GM23338 (cell line): ENCODE measurements around the gene UBAC2. TPM values are rescaled to one million over a fixed set of nuclear protein-coding genes. Genes with fewer than 3 reads are reported as not detected.

ENCODE experiments used
- ATAC-seq: fragments of 200-7000 bp; cut with Tn5 transposase; 3 replicates; pipeline ENCODE4 v1.9.1; 2020
- DNase-seq: peaks from one replicate; pipeline ENCODE4 v3.0.0-alpha.2; 2015; ENCODE audit warnings: low spot score
- H2AFZ ChIP-seq: fragments of 200-600 bp; sonication (generic); 2 replicates; pipeline ENCODE4 v1.8.0; 2016; ENCODE audit warnings: antibody characterized with exemption, mild to moderate bottlenecking, moderate library complexity
- H3F3A ChIP-seq: fragments of 200-600 bp; sonication (generic); replicated peaks from 2 replicates; pipeline ENCODE4 v1.8.0; 2017; ENCODE audit warnings: antibody characterized with exemption, mixed run types, low read depth
- H3K27ac ChIP-seq: fragments of 200-600 bp; sonication (generic); 2 replicates; pipeline ENCODE4 v1.6.1; 2016; ENCODE audit warnings: low read depth
- H3K27me3 ChIP-seq: fragments of 200-600 bp; sonication (generic); 2 replicates; pipeline ENCODE4 v1.8.0; 2016; ENCODE audit warnings: mild to moderate bottlenecking, mixed run types, moderate library complexity; ENCODE audit not compliant: insufficient read depth
- H3K36me3 ChIP-seq: fragments of 200-600 bp; sonication (generic); 2 replicates; pipeline ENCODE4 v1.8.0; 2016; ENCODE audit warnings: mild to moderate bottlenecking; ENCODE audit not compliant: insufficient read depth
- H3K4me1 ChIP-seq: fragments of 200-600 bp; sonication (generic); 2 replicates; pipeline ENCODE4 v1.8.0; 2016; ENCODE audit warnings: mild to moderate bottlenecking, moderate library complexity; ENCODE audit not compliant: insufficient read depth
- H3K4me2 ChIP-seq: fragments of 200-600 bp; sonication (generic); 2 replicates; pipeline ENCODE4 v1.7.1; 2017; ENCODE audit warnings: mixed run types
- H3K4me3 ChIP-seq: fragments of 200-600 bp; sonication (generic); 2 replicates; pipeline ENCODE4 v1.6.1; 2016; ENCODE audit warnings: mixed run types
- H3K79me2 ChIP-seq: fragments of 200-600 bp; sonication (generic); replicated peaks from 2 replicates; pipeline ENCODE4 v1.8.0; 2017; ENCODE audit warnings: mild to moderate bottlenecking; ENCODE audit not compliant: insufficient read depth
- H3K9me2 ChIP-seq: fragments of 200-600 bp; sonication (generic); 2 replicates; pipeline ENCODE4 v1.8.0; 2017; ENCODE audit not compliant: insufficient read depth
- H4K20me1 ChIP-seq: fragments of 200-600 bp; sonication (generic); replicated peaks from 2 replicates; pipeline ENCODE4 v1.8.0; 2017; ENCODE audit warnings: mild to moderate bottlenecking; ENCODE audit not compliant: insufficient read depth
- H3K27ac Mint-ChIP-seq: 2 replicates; pipeline ENCODE4 v1.8.0; 2020; ENCODE audit warnings: inconsistent platforms, mild to moderate bottlenecking, moderate library complexity, mixed read lengths
- H3K27me3 Mint-ChIP-seq: 3 replicates; pipeline ENCODE4 v1.8.0; 2022; ENCODE audit warnings: low read depth, mild to moderate bottlenecking, moderate library complexity, mixed read lengths, inconsistent platforms; ENCODE audit not compliant: insufficient read depth, poor library complexity
- H3K36me3 Mint-ChIP-seq: 3 replicates; pipeline ENCODE4 v1.8.0; 2021; ENCODE audit warnings: low read depth, mild to moderate bottlenecking, inconsistent platforms, moderate library complexity, mixed read lengths
- H3K4me1 Mint-ChIP-seq: 3 replicates; pipeline ENCODE4 v1.8.0; 2020; ENCODE audit warnings: mild to moderate bottlenecking, inconsistent platforms, mixed read lengths
- H3K4me3 Mint-ChIP-seq: 3 replicates; pipeline ENCODE4 v1.8.0; 2021; ENCODE audit warnings: moderate library complexity, mild to moderate bottlenecking, inconsistent platforms, mixed read lengths
- H3K9me3 Mint-ChIP-seq: 3 replicates; pipeline ENCODE4 v1.8.0; 2020; ENCODE audit warnings: moderate library complexity, mild to moderate bottlenecking, inconsistent platforms, mixed read lengths
- EZH2phosphoT487 ChIP-seq: fragments of 200-600 bp; sonication (generic); IDR thresholded peaks from one replicate; pipeline ENCODE4 v1.8.1; 2018; ENCODE audit warnings: antibody characterized with exemption; ENCODE audit not compliant: unreplicated experiment
- JUNB ChIP-seq: IDR thresholded peaks from one replicate; pipeline ENCODE4 v1.6.1; 2016; ENCODE audit warnings: antibody characterized with exemption; ENCODE audit not compliant: unreplicated experiment
- NANOG ChIP-seq: IDR thresholded peaks from 2 replicates; pipeline ENCODE4 v1.6.1; 2016; ENCODE audit warnings: antibody characterized with exemption, borderline replicate concordance
- POLR2AphosphoS5 ChIP-seq: IDR thresholded peaks from 2 replicates; pipeline ENCODE4 v1.6.1; 2016; ENCODE audit warnings: antibody characterized with exemption, low read depth
- ZNF114 ChIP-seq: fragments of 250-450 bp; sonication (Bioruptor Pico); IDR thresholded peaks from 2 replicates; pipeline ENCODE4 v1.5.0; 2020; ENCODE audit warnings: mild to moderate bottlenecking, moderate library complexity
- ZNF331 ChIP-seq: fragments of 250-450 bp; sonication (Bioruptor Pico); IDR thresholded peaks from 2 replicates; pipeline ENCODE4 v1.5.0; 2020; ENCODE audit warnings: low read depth, mild to moderate bottlenecking, moderate library complexity
- polyA plus RNA-seq: library from polyadenylated mRNA; unstranded; fragments of >200 nt; fragmentation: Nextera tagmentation; extraction: Ambion mirVana; gene quantifications from 2 replicates; pipeline ENCODE4 v1.2.1, GENCODE V29; 2016
- total RNA-seq: library from RNA; depleted of rRNA; stranded (reverse); fragments of >200 nt; shearing (Covaris generic); gene quantifications from 2 replicates; pipeline ENCODE4 v1.2.3, GENCODE V29; 2014
- TF ChIP-seq, protein P1 (sequence below): fragments of 250-450 bp; sonication (Bioruptor Pico); IDR thresholded peaks from 2 replicates; pipeline ENCODE4 v1.5.0; 2020; ENCODE audit warnings: mild to moderate bottlenecking, moderate library complexity
- TF ChIP-seq, protein P2 (sequence below): IDR thresholded peaks from one replicate; pipeline ENCODE4 v1.6.1; 2018; ENCODE audit warnings: antibody characterized with exemption; ENCODE audit not compliant: unreplicated experiment

Gene UBAC2
- total and polyA plus RNA-seq, 2 experiments from 2014 or later: 37.9 to 76.9 TPM

GRCh38 chr13:99316657-99317256 is 116.1 kb downstream of the UBAC2 start:
- peaks cover 2% of the 10 kb centered on the region for H3K27me3 Mint-ChIP-seq
- peaks cover 12% of the 10 kb centered on the region; the same call in 2 of the 3 replicates for H3K36me3 Mint-ChIP-seq

More at GRCh38 chr13:99316657-99317256, 116.1 kb downstream of the UBAC2 start:
- H3K4me3 ChIP-seq: no peak overlapping the region
- TF ChIP-seq NANOG (no peak), EZH2phosphoT487 (no peak), ZNF114 (CRISPR knock-in tag) (no peak), ZNF331 (no peak), JUNB (no peak), POLR2AphosphoS5 (no peak)
- TF ChIP-seq, protein P1, sequence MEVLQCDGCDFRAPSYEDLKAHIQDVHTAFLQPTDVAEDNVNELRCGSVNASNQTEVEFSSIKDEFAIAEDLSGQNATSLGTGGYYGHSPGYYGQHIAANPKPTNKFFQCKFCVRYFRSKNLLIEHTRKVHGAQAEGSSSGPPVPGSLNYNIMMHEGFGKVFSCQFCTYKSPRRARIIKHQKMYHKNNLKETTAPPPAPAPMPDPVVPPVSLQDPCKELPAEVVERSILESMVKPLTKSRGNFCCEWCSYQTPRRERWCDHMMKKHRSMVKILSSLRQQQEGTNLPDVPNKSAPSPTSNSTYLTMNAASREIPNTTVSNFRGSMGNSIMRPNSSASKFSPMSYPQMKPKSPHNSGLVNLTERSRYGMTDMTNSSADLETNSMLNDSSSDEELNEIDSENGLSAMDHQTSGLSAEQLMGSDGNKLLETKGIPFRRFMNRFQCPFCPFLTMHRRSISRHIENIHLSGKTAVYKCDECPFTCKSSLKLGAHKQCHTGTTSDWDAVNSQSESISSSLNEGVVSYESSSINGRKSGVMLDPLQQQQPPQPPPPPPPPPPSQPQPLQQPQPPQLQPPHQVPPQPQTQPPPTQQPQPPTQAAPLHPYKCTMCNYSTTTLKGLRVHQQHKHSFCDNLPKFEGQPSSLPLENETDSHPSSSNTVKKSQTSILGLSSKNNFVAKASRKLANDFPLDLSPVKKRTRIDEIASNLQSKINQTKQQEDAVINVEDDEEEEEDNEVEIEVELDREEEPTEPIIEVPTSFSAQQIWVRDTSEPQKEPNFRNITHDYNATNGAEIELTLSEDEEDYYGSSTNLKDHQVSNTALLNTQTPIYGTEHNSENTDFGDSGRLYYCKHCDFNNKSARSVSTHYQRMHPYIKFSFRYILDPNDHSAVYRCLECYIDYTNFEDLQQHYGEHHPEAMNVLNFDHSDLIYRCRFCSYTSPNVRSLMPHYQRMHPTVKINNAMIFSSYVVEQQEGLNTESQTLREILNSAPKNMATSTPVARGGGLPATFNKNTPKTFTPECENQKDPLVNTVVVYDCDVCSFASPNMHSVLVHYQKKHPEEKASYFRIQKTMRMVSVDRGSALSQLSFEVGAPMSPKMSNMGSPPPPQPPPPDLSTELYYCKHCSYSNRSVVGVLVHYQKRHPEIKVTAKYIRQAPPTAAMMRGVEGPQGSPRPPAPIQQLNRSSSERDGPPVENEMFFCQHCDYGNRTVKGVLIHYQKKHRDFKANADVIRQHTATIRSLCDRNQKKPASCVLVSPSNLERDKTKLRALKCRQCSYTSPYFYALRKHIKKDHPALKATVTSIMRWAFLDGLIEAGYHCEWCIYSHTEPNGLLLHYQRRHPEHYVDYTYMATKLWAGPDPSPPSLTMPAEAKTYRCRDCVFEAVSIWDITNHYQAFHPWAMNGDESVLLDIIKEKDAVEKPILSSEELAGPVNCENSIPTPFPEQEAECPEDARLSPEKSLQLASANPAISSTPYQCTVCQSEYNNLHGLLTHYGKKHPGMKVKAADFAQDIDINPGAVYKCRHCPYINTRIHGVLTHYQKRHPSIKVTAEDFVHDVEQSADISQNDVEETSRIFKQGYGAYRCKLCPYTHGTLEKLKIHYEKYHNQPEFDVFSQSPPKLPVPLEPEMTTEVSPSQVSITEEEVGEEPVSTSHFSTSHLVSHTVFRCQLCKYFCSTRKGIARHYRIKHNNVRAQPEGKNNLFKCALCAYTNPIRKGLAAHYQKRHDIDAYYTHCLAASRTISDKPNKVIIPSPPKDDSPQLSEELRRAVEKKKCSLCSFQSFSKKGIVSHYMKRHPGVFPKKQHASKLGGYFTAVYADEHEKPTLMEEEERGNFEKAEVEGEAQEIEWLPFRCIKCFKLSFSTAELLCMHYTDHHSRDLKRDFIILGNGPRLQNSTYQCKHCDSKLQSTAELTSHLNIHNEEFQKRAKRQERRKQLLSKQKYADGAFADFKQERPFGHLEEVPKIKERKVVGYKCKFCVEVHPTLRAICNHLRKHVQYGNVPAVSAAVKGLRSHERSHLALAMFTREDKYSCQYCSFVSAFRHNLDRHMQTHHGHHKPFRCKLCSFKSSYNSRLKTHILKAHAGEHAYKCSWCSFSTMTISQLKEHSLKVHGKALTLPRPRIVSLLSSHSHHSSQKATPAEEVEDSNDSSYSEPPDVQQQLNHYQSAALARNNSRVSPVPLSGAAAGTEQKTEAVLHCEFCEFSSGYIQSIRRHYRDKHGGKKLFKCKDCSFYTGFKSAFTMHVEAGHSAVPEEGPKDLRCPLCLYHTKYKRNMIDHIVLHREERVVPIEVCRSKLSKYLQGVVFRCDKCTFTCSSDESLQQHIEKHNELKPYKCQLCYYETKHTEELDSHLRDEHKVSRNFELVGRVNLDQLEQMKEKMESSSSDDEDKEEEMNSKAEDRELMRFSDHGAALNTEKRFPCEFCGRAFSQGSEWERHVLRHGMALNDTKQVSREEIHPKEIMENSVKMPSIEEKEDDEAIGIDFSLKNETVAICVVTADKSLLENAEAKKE (CRISPR knock-in tag): no peak
- TF ChIP-seq, protein P2, sequence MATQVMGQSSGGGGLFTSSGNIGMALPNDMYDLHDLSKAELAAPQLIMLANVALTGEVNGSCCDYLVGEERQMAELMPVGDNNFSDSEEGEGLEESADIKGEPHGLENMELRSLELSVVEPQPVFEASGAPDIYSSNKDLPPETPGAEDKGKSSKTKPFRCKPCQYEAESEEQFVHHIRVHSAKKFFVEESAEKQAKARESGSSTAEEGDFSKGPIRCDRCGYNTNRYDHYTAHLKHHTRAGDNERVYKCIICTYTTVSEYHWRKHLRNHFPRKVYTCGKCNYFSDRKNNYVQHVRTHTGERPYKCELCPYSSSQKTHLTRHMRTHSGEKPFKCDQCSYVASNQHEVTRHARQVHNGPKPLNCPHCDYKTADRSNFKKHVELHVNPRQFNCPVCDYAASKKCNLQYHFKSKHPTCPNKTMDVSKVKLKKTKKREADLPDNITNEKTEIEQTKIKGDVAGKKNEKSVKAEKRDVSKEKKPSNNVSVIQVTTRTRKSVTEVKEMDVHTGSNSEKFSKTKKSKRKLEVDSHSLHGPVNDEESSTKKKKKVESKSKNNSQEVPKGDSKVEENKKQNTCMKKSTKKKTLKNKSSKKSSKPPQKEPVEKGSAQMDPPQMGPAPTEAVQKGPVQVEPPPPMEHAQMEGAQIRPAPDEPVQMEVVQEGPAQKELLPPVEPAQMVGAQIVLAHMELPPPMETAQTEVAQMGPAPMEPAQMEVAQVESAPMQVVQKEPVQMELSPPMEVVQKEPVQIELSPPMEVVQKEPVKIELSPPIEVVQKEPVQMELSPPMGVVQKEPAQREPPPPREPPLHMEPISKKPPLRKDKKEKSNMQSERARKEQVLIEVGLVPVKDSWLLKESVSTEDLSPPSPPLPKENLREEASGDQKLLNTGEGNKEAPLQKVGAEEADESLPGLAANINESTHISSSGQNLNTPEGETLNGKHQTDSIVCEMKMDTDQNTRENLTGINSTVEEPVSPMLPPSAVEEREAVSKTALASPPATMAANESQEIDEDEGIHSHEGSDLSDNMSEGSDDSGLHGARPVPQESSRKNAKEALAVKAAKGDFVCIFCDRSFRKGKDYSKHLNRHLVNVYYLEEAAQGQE: no peak
- H3K9me2 ChIP-seq: no peaks in the 10 kb centered on the region
- DNase-seq (no peak), ATAC-seq (no peak)
- 0 out of 2 replicates have a peak, but pooled peaks cover 3% of the 10 kb centered on the region for H3K36me3 ChIP-seq
- no peak overlapping the region for H3K4me2 ChIP-seq
- H3K27ac ChIP-seq: no peak overlapping the region
- H3F3A ChIP-seq: no peaks in the 10 kb centered on the region
- no peaks in the 10 kb centered on the region for H3K27me3 ChIP-seq
- H3K27ac Mint-ChIP-seq: no peak overlapping the region
- 0 out of 2 replicates have a peak, but pooled peaks cover 3% of the 10 kb centered on the region for H4K20me1 ChIP-seq
- no peak overlapping the region for H2AFZ ChIP-seq
- peaks cover 25% of the 10 kb centered on the region for H3K4me1 Mint-ChIP-seq
- H3K4me3 Mint-ChIP-seq: no peak overlapping the region
- no peaks in the 10 kb centered on the region for H3K79me2 ChIP-seq
- H3K9me3 Mint-ChIP-seq: no peaks in the 10 kb centered on the region
- peaks cover 9% of the 10 kb centered on the region; the same call in 1 of the 2 replicates for H3K4me1 ChIP-seq
